T-cell (primary cell): Measurements from ENCODE around the gene BMPR1B. TPM values are rescaled to one million over a fixed set of nuclear protein-coding genes. Genes with fewer than 3 reads are reported as not detected.
A peak's percentile ranks its signal among the peaks of the same experiment; 100 is the strongest.
"Not testable (repeated sequence)": the region's sequence is repeated elsewhere in the genome, so short reads cannot be mapped to it uniquely, and the experiment has no call there.

Source experiments
- ATAC-seq, 4 experiments: fragments of 200-7000 bp in 3 of 4; fragments of 150-1000 bp in 1 of 4; cut with Tn5 transposase; replicated peaks in 1 of 4; 1 replicate in 3 of 4; 2 replicates in 1 of 4; pipeline ENCODE4 v1.10.0; 2021; ENCODE audit warnings: moderate library complexity in 3 of 4, mild to moderate bottlenecking in 2 of 4, moderate number of reproducible peaks in 1 of 4
- CTCF ChIA-PET, 2 donors: fragments of 300-600 bp; sonication (Branson Sonifier 250); formaldehyde crosslinking; loops; one replicate each; lab custom pipeline; 2022; ENCODE audit warnings: antibody characterized with exemption in 2 of 2; lab: Charles Lee
- POLR2A ChIA-PET, 2 donors: fragments of 300-600 bp; sonication (Branson Sonifier 250); formaldehyde crosslinking; loops; one replicate each; lab custom pipeline; 2022; ENCODE audit warnings: antibody characterized with exemption in 2 of 2; lab: Charles Lee
- DNase-seq, 35 experiments: peaks; one replicate each; pipeline versions ENCODE4 v3.0.0 to v3.0.0-alpha.2; 2013 to 2023
- H3K27ac ChIP-seq: one replicate; pipeline ENCODE4 v1.5.1; 2013; ENCODE audit warnings: low read length
- H3K27me3 ChIP-seq, 2 experiments: replicated peaks in 1 of 2; 1 replicate in 1 of 2; 2 replicates in 1 of 2; pipeline versions ENCODE4 v1.6.1 to v1.7.0; 2013; ENCODE audit warnings: low read length in 1 of 2, mixed read lengths in 1 of 2; ENCODE audit not compliant: control insufficient read depth in 2 of 2, insufficient read depth in 2 of 2; ENCODE audit errors: extremely low read depth in 1 of 2
- H3K36me3 ChIP-seq, 2 donors: 1 replicate in 1 of 2; 2 replicates in 1 of 2; pipeline versions ENCODE4 v1.6.1 to v1.7.0; 2013; ENCODE audit warnings: low read length in 1 of 2; ENCODE audit not compliant: control insufficient read depth in 2 of 2, insufficient read depth in 1 of 2; ENCODE audit errors: extremely low read depth in 1 of 2
- H3K4me1 ChIP-seq, 2 experiments: 1 replicate in 1 of 2; 2 replicates in 1 of 2; pipeline versions ENCODE4 v1.6.1 to v1.7.0; 2013; ENCODE audit warnings: low read length in 2 of 2, mixed read lengths in 1 of 2; ENCODE audit not compliant: insufficient read depth in 2 of 2, control insufficient read depth in 1 of 2; ENCODE audit errors: extremely low read depth in 1 of 2
- H3K4me3 ChIP-seq, 2 donors: 1 replicate in 1 of 2; 2 replicates in 1 of 2; pipeline versions ENCODE4 v1.5.1 to v1.7.0; 2013; ENCODE audit warnings: mild to moderate bottlenecking in 2 of 2, low read length in 1 of 2, moderate library complexity in 1 of 2; ENCODE audit not compliant: control insufficient read depth in 1 of 2; ENCODE audit errors: extremely low read depth in 1 of 2
- H3K9me3 ChIP-seq: 2 replicates; pipeline ENCODE4 v1.7.0; 2013
- H3K27ac Mint-ChIP-seq, 2 donors: one replicate each; pipeline ENCODE4 v1.8.0; 2020 to 2021; ENCODE audit warnings: mild to moderate bottlenecking in 2 of 2, mixed read lengths in 2 of 2
- H3K27me3 Mint-ChIP-seq, 2 donors: one replicate each; pipeline ENCODE4 v1.8.0; 2021 to 2022; ENCODE audit warnings: mixed read lengths in 2 of 2
- H3K36me3 Mint-ChIP-seq: one replicate; pipeline ENCODE4 v1.8.0; 2021; ENCODE audit warnings: mixed read lengths
- H3K4me1 Mint-ChIP-seq, 3 donors: one replicate each; pipeline ENCODE4 v1.8.0; 2020 to 2022; ENCODE audit warnings: mixed read lengths in 3 of 3, mild to moderate bottlenecking in 1 of 3
- H3K4me3 Mint-ChIP-seq, 3 donors: one replicate each; pipeline ENCODE4 v1.8.0; 2020 to 2022; ENCODE audit warnings: mild to moderate bottlenecking in 3 of 3, mixed read lengths in 3 of 3, moderate library complexity in 3 of 3
- H3K9me3 Mint-ChIP-seq, 3 donors: one replicate each; pipeline ENCODE4 v1.8.0; 2020 to 2022; ENCODE audit warnings: mixed read lengths in 3 of 3
- WGBS: methylation state at CpG from one replicate; pipeline ENCODE4 v1.1.5; 2013; ENCODE audit warnings: missing lambda C conversion rate; ENCODE audit not compliant: insufficient coverage; 5-methylcytosine and 5-hydroxymethylcytosine counted together
- total RNA-seq, 35 experiments: library from RNA in 6 of 35; stranded (reverse) in 6 of 35; fragments of 120-200 nt in 1 of 35; gene quantifications; one replicate each; pipeline versions ENCODE4 v1.2.1 to v1.2.4 and lab custom pipeline; 2013 to 2026

BMPR1B gene
- total RNA-seq, 5 donors from 2014 or later (not counting 1 experiment from before 2014, with no cell fraction given), result 0.09 to 0.36 (median 0.28) TPM; not detected in 2

- no CpG with 5 or more reads among the region's 4 CpGs for WGBS
- CTCF ChIA-PET, result no interaction called here
- Mint-ChIP-seq H3K4me3 (no peak overlapping the region), H3K4me1 (no peaks in the 10 kb centered on the region), H3K27ac (no peak overlapping the region), H3K36me3 (no peaks in the 10 kb centered on the region), H3K9me3 (no peaks in the 10 kb centered on the region), H3K27me3 (peaks cover 0 to 3% of the 10 kb centered on the region in 2 donors)
- Histone ChIP-seq H3K4me3 (no peak overlapping the region), H3K36me3 (no peaks in the 10 kb centered on the region), H3K9me3 (no peaks in the 10 kb centered on the region), H3K27me3 (peaks cover 0 to 4% of the 10 kb centered on the region in 2 experiments), H3K4me1 (no peaks in the 10 kb centered on the region), H3K27ac (no peak overlapping the region)
- POLR2A ChIA-PET, result interaction anchor here in 1 of 2 donors (0.7 kb wide), 1 partner anchor 50 kb away, joined by 5 read pairs; no protein-coding TSS in a partner anchor
- ATAC-seq, result no peak
- no peak for DNase-seq
These were observed 61.8 kb downstream of the BMPR1B start for GRCh38 chr4:94819371-94820168.

GRCh38 chr4:94826206-94826605 lies 68.5 kb downstream of the BMPR1B start:
- Mint-ChIP-seq H3K36me3 (no peaks in the 10 kb centered on the region), H3K4me1 (no peaks in the 10 kb centered on the region), H3K9me3 (no peaks in the 10 kb centered on the region), H3K4me3 (peak overlapping the region in 1 of 3 donors; percentile 23), H3K27ac (no peak overlapping the region), H3K27me3 (peaks cover 3 to 10% of the 10 kb centered on the region in 2 donors)
- WGBS, result 20% methylated on average over 3 of the region's 5 CpGs
- no peak overlapping the region for H3K4me3 ChIP-seq
- ATAC-seq (no peak), DNase-seq (no peak)
- POLR2A ChIA-PET, result no interaction called here
- H3K27ac ChIP-seq, result no peak overlapping the region
- CTCF ChIA-PET, result no interaction called here
- no peaks in the 10 kb centered on the region for H3K9me3 ChIP-seq
- H3K27me3 ChIP-seq, result no peaks in the 10 kb centered on the region
- no peaks in the 10 kb centered on the region for H3K4me1 ChIP-seq
- H3K36me3 ChIP-seq, result no peaks in the 10 kb centered on the region

DNA sequence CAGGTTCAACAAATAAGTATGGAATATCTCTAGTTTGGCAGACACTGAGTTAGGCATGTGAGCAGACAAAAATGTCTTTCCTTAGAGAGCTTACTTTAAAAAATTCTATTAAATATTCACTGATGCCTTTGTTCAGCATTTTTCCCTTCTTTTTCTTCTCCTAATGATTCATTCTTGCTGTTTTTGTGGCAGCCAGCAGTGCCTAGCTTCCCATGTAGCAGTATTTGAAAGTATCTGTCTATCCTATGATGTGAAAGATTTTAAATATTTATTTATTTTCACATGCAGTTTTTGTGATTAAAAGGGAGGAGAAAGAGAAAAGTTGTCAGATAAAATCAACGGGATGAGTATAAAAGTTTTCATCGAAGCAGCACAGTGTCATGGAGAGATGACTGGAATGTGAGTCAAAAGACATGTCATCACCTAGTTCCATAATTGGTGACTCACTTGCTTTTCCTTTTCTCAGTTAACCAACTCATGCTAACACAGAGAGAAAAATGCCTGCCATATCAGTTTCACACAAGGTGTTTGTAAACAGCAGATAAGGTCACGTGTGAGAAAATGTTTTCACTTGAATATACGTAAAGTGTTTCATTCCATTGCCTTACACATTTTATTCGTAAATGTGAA lies 69.8 kb downstream of the BMPR1B start:
- Mint-ChIP-seq H3K4me1 (no peaks in the 10 kb centered on the region), H3K4me3 (no peak overlapping the region), H3K9me3 (no peaks in the 10 kb centered on the region), H3K27ac (no peak overlapping the region), H3K36me3 (no peaks in the 10 kb centered on the region), H3K27me3 (peaks cover 3 to 10% of the 10 kb centered on the region in 2 donors)
- WGBS, result no CpG with 5 or more reads among the region's 5 CpGs
- no peaks in the 10 kb centered on the region for H3K9me3 ChIP-seq
- ChIA-PET CTCF (interaction anchor here in 1 of 2 donors (0.5 kb wide), 1 partner anchor 166 kb away, joined by 3 read pairs; no protein-coding TSS in a partner anchor), POLR2A (no interaction called here)
- H3K4me3 ChIP-seq, result no peak overlapping the region
- H3K36me3 ChIP-seq, result no peaks in the 10 kb centered on the region
- no peak overlapping the region for H3K27ac ChIP-seq
- H3K4me1 ChIP-seq, result no peaks in the 10 kb centered on the region
- DNase-seq (no peak), ATAC-seq (no peak)
- no peaks in the 10 kb centered on the region for H3K27me3 ChIP-seq

GRCh38 chr4:94828882-94829281 lies 71.1 kb downstream of the BMPR1B start:
- Histone ChIP-seq H3K4me1 (no peaks in the 10 kb centered on the region), H3K36me3 (no peaks in the 10 kb centered on the region), H3K27me3 (peaks cover 0 to 2% of the 10 kb centered on the region in 2 experiments), H3K4me3 (no peak overlapping the region), H3K9me3 (no peaks in the 10 kb centered on the region), H3K27ac (no peak overlapping the region)
- no peaks in the 10 kb centered on the region for H3K9me3 Mint-ChIP-seq
- ATAC-seq, result no peak
- no CpG with 5 or more reads among the region's 1 CpG for WGBS
- H3K27me3 Mint-ChIP-seq, result peaks cover 3 to 10% of the 10 kb centered on the region in 2 donors
- H3K27ac Mint-ChIP-seq, result no peak overlapping the region
- ChIA-PET POLR2A (no interaction called here), CTCF (interaction anchor here (0.6 to 0.7 kb wide), 2 partner anchors 327 to 400 kb away, joined by 5 to 6 read pairs; no protein-coding TSS in a partner anchor)
- H3K36me3 Mint-ChIP-seq, result no peaks in the 10 kb centered on the region
- no peak for DNase-seq
- no peaks in the 10 kb centered on the region for H3K4me1 Mint-ChIP-seq
- H3K4me3 Mint-ChIP-seq, result no peak overlapping the region

- Histone ChIP-seq H3K4me3 (no peak overlapping the region), H3K9me3 (no peaks in the 10 kb centered on the region), H3K27me3 (peaks cover 0 to 2% of the 10 kb centered on the region in 2 experiments), H3K36me3 (no peaks in the 10 kb centered on the region), H3K27ac (no peak overlapping the region), H3K4me1 (no peaks in the 10 kb centered on the region)
- Mint-ChIP-seq H3K9me3 (no peaks in the 10 kb centered on the region), H3K4me3 (no peak overlapping the region), H3K27ac (no peak overlapping the region), H3K27me3 (peaks cover 0 to 3% of the 10 kb centered on the region in 2 donors), H3K36me3 (no peaks in the 10 kb centered on the region), H3K4me1 (no peaks in the 10 kb centered on the region)
- ChIA-PET POLR2A (no interaction called here), CTCF (interaction anchor here in 1 of 2 donors (0.6 to 0.8 kb wide), 3 partner anchors 9 to 950 kb away, joined by 5 to 7 read pairs (median 6); no protein-coding TSS in a partner anchor)
- WGBS, result 83% methylated on average over 1 of the region's 2 CpGs
- DNase-seq, result no peak
- ATAC-seq, result no peak
These were observed 73.9 kb downstream of the BMPR1B start for GRCh38 chr4:94831607-94832006.

DNA sequence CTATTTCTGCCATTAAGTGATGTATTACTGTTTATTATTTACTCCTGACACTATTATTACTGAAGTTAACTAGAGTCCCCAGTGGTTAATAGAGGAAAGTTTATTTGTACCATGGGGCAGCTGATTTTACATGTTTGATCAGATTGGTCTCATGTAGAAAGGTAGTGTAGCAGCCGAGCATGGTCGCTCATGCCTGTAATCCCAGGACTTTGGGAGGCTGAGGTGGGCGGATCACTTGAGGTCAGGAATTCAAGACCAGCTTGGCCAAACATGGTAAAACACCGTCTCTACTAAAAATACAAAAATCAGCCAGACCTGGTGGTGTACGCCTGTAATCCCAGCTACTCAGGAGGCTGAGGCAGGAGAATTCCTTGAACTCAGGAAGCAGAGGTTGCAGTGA lies 74.6 kb downstream of the BMPR1B start:
- ATAC-seq, H3K27me3 Mint-ChIP-seq, H3K4me1 Mint-ChIP-seq, H3K4me3 Mint-ChIP-seq, DNase-seq, H3K36me3 ChIP-seq, H3K4me3 ChIP-seq, H3K36me3 Mint-ChIP-seq, H3K9me3 ChIP-seq, H3K27ac Mint-ChIP-seq, H3K4me1 ChIP-seq, H3K27ac ChIP-seq, H3K9me3 Mint-ChIP-seq, POLR2A ChIA-PET, CTCF ChIA-PET, H3K27me3 ChIP-seq: not testable (repeated sequence)
- WGBS, result 90% methylated on average over 2 of the region's 5 CpGs
